Endothelial cell of umbilical vein (primary cell): ENCODE results near the gene TOPORS.

ENCODE experiments used
- CTCF ChIP-seq, 2 donors: IDR thresholded peaks; 1 replicate in 1 of 2; 2 replicates in 1 of 2; pipeline ENCODE4 v1.5.1; 2011; ENCODE audit warnings: low read length in 2 of 2, mild to moderate bottlenecking in 2 of 2, moderate library complexity in 2 of 2, control low read depth in 1 of 2, inconsistent platforms in 1 of 2, low read depth in 1 of 2; ENCODE audit not compliant: insufficient read depth in 1 of 2; ENCODE audit errors: extremely low read depth in 1 of 2
- EZH2 ChIP-seq: IDR thresholded peaks from 2 replicates; pipeline ENCODE4 v1.6.1; 2012; ENCODE audit warnings: borderline replicate concordance, low read depth, mild to moderate bottlenecking, moderate library complexity, low read length, inconsistent platforms; ENCODE audit not compliant: severe bottlenecking
- GATA2 ChIP-seq: IDR thresholded peaks from 2 replicates; pipeline ENCODE4 v1.7.0; 2011; ENCODE audit warnings: low read depth, mild to moderate bottlenecking, moderate library complexity, mixed read lengths, low read length; ENCODE audit not compliant: insufficient read length, insufficient read depth
- MAX ChIP-seq: IDR thresholded peaks from 2 replicates; pipeline ENCODE4 v1.6.1; 2011; ENCODE audit not compliant: insufficient read depth, insufficient read length
- MYC ChIP-seq: IDR thresholded peaks from one replicate; pipeline ENCODE4 v1.6.1; 2011; ENCODE audit warnings: mild to moderate bottlenecking, low read depth, low read length
- POLR2A ChIP-seq: IDR thresholded peaks from 2 replicates; pipeline ENCODE4 v1.6.1; 2012; ENCODE audit warnings: low read depth, mild to moderate bottlenecking, control low read depth, low read length
- POLR2AphosphoS5 ChIP-seq: IDR thresholded peaks from 2 replicates; pipeline ENCODE4 v1.6.1; 2012; ENCODE audit warnings: low read depth, mild to moderate bottlenecking, control low read depth, low read length, moderate library complexity; ENCODE audit not compliant: insufficient read depth

- peak in 1 of 2 donors; percentile 22 for TF ChIP-seq CTCF (IDR thresholded peaks at IDR 0.05; ENCODE audit: extremely low read depth in 1 of 2, insufficient read depth in 1 of 2, low read depth in 1 of 2, low read length in 2 of 2)
- TF ChIP-seq POLR2A, result no peak
- peak; percentile 50 for TF ChIP-seq POLR2AphosphoS5
- no peak for TF ChIP-seq MAX
- TF ChIP-seq EZH2, result no peak
- TF ChIP-seq MYC, result no peak
- no peak for TF ChIP-seq GATA2
Measured at GRCh38 chr9:32550562-32551275, 1.7 kb downstream of the TOPORS start.
